Panc1 (cell line): ENCODE data around the gene RFX1.

ENCODE experiments used
- CTCF ChIP-seq: fragments of 450-650 bp; IDR thresholded peaks from 2 replicates; pipeline ENCODE4 v1.5.1; 2017; ENCODE audit warnings: mild to moderate bottlenecking
- REST ChIP-seq, 2 experiments: IDR thresholded peaks; 2 replicates each; pipeline ENCODE4 v1.6.1; 2011 to 2012; ENCODE audit warnings: low read depth in 2 of 2, control low read depth in 1 of 2, low read length in 1 of 2, mild to moderate bottlenecking in 1 of 2, moderate library complexity in 1 of 2; ENCODE audit not compliant: insufficient read depth in 1 of 2
- SIN3A ChIP-seq: IDR thresholded peaks from 2 replicates; pipeline ENCODE4 v1.6.1; 2012; ENCODE audit warnings: low read depth, mild to moderate bottlenecking, low read length, moderate library complexity, borderline replicate concordance; ENCODE audit not compliant: insufficient read depth
- TCF7L2 ChIP-seq: IDR thresholded peaks from 2 replicates; pipeline ENCODE4 v1.6.1; 2011; ENCODE audit warnings: mild to moderate bottlenecking, low read depth, low read length, inconsistent platforms

- no peak for TF ChIP-seq CTCF
- no peak for TF ChIP-seq SIN3A
- no peak for TF ChIP-seq TCF7L2
- TF ChIP-seq REST (IDR thresholded peaks at IDR 0.05; ENCODE audit: insufficient read depth in 1 of 2, low read depth in 2 of 2, low read length in 1 of 2) = no peak
Observed at GRCh38 chr19:13965926-13966683, 40.0 kb downstream of the RFX1 start.
